Gastroesophageal sphincter (tissue), 3 donors: ENCODE data around the gene CX3CL1.

ENCODE experiments used
- POLR2A ChIP-seq, 2 donors: fragments of 450-650 bp; IDR thresholded peaks; one replicate each; pipeline ENCODE4 v1.6.1; 2017; ENCODE audit warnings: antibody characterized with exemption in 2 of 2, mild to moderate bottlenecking in 2 of 2, moderate library complexity in 1 of 2
- POLR2AphosphoS5 ChIP-seq: sonication (generic); formaldehyde crosslinking; IDR thresholded peaks from one replicate; pipeline ENCODE4 v1.6.1; 2017; ENCODE audit warnings: antibody characterized with exemption
- TF ChIP-seq, protein P1 (sequence below), 4 experiments: fragments of 200-600 bp in 2 of 4; fragments of 450-650 bp in 2 of 4; sonication (generic) in 1 of 4; IDR thresholded peaks; one replicate each; pipeline ENCODE4 v1.5.1; 2017 to 2019; ENCODE audit warnings: antibody characterized with exemption in 4 of 4, mild to moderate bottlenecking in 2 of 4, moderate library complexity in 2 of 4

DNA sequence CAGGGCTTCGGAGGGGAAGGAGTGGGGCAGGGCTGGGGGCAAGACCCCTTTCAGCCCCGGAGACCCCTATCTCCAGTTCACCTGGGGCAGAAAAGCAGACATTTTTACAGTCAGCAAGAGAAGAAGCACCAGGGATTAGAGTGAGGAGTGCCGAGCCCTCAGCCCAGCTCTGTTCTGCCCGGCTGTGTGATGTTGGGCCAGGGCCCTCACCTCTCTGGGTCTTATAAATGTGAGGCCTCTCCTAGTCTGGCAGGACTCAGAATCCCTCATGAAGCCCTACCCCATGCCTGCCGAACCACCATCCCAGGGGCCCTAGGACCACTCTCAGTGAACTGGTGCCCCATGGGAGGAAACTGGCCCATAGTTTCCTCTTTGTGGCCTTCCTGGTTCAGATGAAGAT lies 12.8 kb downstream of the CX3CL1 start:
- TF ChIP-seq, protein P1, sequence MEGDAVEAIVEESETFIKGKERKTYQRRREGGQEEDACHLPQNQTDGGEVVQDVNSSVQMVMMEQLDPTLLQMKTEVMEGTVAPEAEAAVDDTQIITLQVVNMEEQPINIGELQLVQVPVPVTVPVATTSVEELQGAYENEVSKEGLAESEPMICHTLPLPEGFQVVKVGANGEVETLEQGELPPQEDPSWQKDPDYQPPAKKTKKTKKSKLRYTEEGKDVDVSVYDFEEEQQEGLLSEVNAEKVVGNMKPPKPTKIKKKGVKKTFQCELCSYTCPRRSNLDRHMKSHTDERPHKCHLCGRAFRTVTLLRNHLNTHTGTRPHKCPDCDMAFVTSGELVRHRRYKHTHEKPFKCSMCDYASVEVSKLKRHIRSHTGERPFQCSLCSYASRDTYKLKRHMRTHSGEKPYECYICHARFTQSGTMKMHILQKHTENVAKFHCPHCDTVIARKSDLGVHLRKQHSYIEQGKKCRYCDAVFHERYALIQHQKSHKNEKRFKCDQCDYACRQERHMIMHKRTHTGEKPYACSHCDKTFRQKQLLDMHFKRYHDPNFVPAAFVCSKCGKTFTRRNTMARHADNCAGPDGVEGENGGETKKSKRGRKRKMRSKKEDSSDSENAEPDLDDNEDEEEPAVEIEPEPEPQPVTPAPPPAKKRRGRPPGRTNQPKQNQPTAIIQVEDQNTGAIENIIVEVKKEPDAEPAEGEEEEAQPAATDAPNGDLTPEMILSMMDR (IDR thresholded peaks at IDR 0.05) = no peak
- TF ChIP-seq POLR2AphosphoS5 = no peak
- no peak for TF ChIP-seq POLR2A (IDR thresholded peaks at IDR 0.05)
